Neutrophil (primary cell): ENCODE data around the gene WNT11.

Experiments
- H3K27ac ChIP-seq: fragments of 200-600 bp; sonication (generic); 2 replicates; pipeline ENCODE4 v1.5.1; 2016; ENCODE audit warnings: mild to moderate bottlenecking, moderate library complexity
- H3K27me3 ChIP-seq: fragments of 200-600 bp; sonication (generic); 2 replicates; pipeline ENCODE4 v1.6.0; 2016; ENCODE audit warnings: mild to moderate bottlenecking
- H3K36me3 ChIP-seq: fragments of 200-600 bp; sonication (generic); 2 replicates; pipeline ENCODE4 v1.5.1; 2017
- H3K4me1 ChIP-seq, 2 experiments: fragments of 200-600 bp in 1 of 2; sonication (generic) in 1 of 2; 1 replicate in 1 of 2; 2 replicates in 1 of 2; pipeline versions ENCODE4 v1.5.1 to v1.6.1; 2013 to 2016; ENCODE audit warnings: low read depth in 1 of 2, low read length in 1 of 2, mild to moderate bottlenecking in 1 of 2, moderate library complexity in 1 of 2; ENCODE audit not compliant: control insufficient read depth in 1 of 2, insufficient read depth in 1 of 2
- H3K4me3 ChIP-seq, 2 experiments: fragments of 200-600 bp in 1 of 2; sonication (generic) in 1 of 2; 1 replicate in 1 of 2; 2 replicates in 1 of 2; pipeline ENCODE4 v1.5.1; 2013 to 2016; ENCODE audit warnings: low read depth in 1 of 2, low read length in 1 of 2, mild to moderate bottlenecking in 1 of 2, moderate library complexity in 1 of 2
- H3K9me3 ChIP-seq: fragments of 200-600 bp; sonication (generic); 2 replicates; pipeline ENCODE4 v1.5.1; 2016
- CTCF ChIP-seq: fragments of 200-600 bp; sonication (generic); IDR thresholded peaks from 2 replicates; pipeline ENCODE4 v1.5.1; 2016; ENCODE audit warnings: antibody characterized with exemption

WNT11 gene

GRCh38 chr11:76152086-76152681 lies 54.1 kb downstream of the WNT11 start:
- peak; percentile 76 for TF ChIP-seq CTCF
- no peaks in the 10 kb centered on the region for H3K36me3 ChIP-seq
- peak overlapping the region; percentile 9 to 42 for H3K4me3 ChIP-seq
- H3K4me1 ChIP-seq, result peaks cover 9% of the 10 kb centered on the region in 2 experiments
- no peak overlapping the region for H3K27ac ChIP-seq
- H3K27me3 ChIP-seq, result peaks cover 23% of the 10 kb centered on the region
- H3K9me3 ChIP-seq, result no peaks in the 10 kb centered on the region

DNA sequence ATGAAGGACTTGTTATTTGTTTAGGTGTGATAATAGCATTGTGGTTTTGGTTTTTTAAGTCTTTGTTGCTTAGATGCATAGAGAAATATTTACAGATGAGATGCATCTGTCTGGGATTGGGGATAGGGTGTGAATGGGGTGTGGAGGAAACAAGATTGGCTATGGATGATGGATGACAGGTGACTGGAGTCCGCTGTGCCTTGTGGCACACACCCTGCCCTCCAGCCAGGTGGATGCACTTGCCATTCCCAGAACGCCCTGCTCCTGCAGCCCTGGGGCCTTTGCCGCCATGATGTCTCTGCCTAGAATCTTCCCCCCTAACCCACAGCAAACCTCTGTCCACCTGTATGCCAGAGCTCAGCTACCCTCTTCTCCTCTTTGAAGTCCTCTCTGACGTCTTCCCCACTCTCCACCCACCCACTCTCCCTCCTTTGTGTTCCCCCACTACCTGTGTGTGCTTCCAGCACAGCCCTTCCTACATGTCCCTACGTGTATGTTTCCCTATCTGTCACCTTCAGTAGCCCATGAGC lies 54.7 kb downstream of the WNT11 start:
- TF ChIP-seq CTCF, result no peak
- H3K27me3 ChIP-seq, result peaks cover 23% of the 10 kb centered on the region
- no peak overlapping the region for H3K4me3 ChIP-seq
- no peaks in the 10 kb centered on the region for H3K9me3 ChIP-seq
- H3K36me3 ChIP-seq, result no peaks in the 10 kb centered on the region
- no peak overlapping the region for H3K27ac ChIP-seq
- peaks cover 9% of the 10 kb centered on the region in 2 experiments for H3K4me1 ChIP-seq

DNA sequence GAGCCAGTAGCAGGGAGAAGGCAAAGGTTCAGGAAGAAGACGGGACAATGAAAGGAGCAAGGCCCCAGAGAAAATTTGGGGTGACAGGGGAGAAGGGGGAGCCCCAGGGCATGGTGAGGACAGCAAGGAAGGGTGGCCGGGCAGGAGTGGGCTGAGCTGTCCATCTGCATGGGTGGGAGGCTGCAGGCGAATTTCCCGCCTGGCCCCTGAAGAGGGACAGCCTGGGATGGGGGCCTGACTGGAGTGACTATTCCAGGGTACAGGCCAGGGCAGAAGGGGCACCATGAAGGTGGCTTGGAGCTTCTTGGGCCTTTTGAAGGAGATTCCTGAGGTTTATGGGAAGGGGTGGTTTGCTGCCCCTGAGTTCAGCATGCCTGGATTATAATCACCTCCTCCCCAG lies 56.2 kb downstream of the WNT11 start:
- Histone ChIP-seq H3K4me3 (no peak overlapping the region), H3K9me3 (no peaks in the 10 kb centered on the region), H3K36me3 (no peaks in the 10 kb centered on the region), H3K4me1 (peaks cover 9% of the 10 kb centered on the region in 2 experiments), H3K27me3 (peaks cover 23% of the 10 kb centered on the region), H3K27ac (no peak overlapping the region)
- no peak for TF ChIP-seq CTCF

DNA sequence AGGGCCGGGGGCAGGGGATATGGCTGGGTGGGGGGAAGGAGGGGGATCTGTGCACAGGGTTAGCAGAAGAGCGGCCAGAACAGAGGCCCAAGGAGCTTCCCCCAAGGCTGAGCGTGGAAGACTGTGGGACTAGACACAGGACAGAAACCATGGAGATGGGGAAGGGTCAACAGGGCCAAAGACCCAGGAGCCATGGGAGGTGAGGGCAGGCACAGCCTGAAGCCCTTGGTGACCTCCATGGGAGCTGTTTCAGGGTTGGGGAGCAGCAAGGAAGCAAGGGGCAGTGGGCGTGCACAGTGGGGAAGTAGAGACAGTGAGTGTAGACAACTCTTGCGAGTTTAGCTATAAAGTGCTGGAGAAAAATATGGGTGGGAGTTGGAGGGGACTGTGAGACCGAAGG lies 56.6 kb downstream of the WNT11 start:
- H3K27ac ChIP-seq, result no peak overlapping the region
- H3K9me3 ChIP-seq, result no peaks in the 10 kb centered on the region
- no peaks in the 10 kb centered on the region for H3K36me3 ChIP-seq
- H3K4me1 ChIP-seq, result peaks cover 9% of the 10 kb centered on the region in 2 experiments
- H3K27me3 ChIP-seq, result peaks cover 23% of the 10 kb centered on the region
- no peak overlapping the region for H3K4me3 ChIP-seq
- no peak for TF ChIP-seq CTCF

- Histone ChIP-seq H3K9me3 (no peaks in the 10 kb centered on the region), H3K4me3 (no peak overlapping the region), H3K27ac (no peak overlapping the region), H3K36me3 (no peaks in the 10 kb centered on the region), H3K4me1 (peaks cover 9% of the 10 kb centered on the region in 2 experiments), H3K27me3 (peaks cover 17% of the 10 kb centered on the region)
- TF ChIP-seq CTCF, result no peak
These were observed 57.2 kb downstream of the WNT11 start for GRCh38 chr11:76148941-76149613.
